RCC 7860 (cell line): ENCODE measurements around the gene PAK1.
"Not testable (repeated sequence)": the region's sequence is repeated elsewhere in the genome, so short reads cannot be mapped to it uniquely, and the experiment has no call there.

Experiments used
- DNase-seq: peaks from one replicate; pipeline ENCODE4 v3.0.0-alpha.2; 2015; ENCODE audit warnings: low spot score
- FAIRE-seq: peaks from 2 replicates; lab custom pipeline; 2012; peaks lifted over from hg19 to GRCh38; lab: Jason Lieb, UNC

PAK1 gene

DNA sequence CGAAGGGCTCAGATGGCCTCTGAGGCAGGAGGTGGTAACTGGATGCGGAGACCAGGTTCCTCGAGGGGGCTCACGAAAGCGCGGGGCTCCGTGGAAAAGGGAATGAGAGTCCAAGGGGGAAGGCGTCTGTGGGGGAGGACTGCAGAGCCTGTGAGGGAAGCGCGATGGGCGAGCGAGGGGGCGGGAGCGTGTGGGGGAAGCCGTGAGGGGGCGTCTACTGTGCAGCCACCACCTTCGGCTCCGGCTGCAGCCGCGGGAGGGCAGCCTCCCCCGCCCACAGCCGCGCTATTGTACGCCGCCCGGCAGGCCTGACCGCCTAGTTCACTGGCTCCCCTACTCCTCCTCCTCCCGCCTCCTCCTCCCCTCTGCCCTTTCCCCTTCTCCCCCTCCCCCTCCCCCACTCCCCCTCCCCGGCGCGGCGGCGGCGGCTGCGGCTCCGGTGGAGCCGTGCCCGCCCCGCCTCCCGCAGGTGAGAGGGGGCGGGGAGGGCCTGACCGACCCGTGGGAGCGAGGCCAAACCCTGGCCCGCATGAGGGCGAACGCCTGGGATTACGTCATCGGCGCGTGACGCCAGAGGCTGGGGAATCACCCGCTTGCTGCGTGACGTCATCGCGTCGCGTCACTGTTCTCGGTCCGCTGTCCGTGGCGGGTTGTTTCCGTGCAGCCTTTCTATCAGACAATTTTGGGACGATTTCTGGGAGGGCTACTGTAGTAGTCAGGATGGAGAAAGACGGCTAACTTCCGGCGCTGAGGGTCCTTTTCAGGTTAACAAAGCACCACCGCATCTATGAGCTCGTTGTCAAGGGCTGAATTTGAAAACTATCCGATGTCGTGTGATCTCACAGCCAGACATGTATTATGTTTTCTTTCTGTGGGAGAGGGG lies at the start of gene PAK1:
Gene PAK1 (minus strand): TSS at position 294 of the 883 bp plus-strand sequence. CDS start 81,574 bp downstream, outside the sequence.
- peak; percentile 66 for DNase-seq
- FAIRE-seq: no peak

DNA sequence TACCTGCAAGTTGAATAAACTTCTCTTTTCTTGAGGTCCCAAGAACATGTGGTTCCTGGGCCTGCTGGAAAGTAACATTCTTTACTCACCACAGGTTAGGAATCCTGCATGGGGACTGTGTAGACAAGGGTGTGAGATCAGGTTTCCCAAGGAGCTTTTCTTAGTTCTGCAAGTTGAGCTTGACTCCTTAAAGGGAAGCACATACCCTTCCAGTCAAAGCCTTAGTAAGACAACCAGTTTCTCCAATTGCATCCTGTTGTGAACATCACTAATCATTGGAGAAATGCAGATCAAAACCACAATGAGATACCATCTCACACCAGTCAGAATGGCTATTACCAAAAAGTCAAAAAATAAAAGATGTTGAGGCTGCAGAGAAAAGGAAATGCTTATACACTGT lies 48.3 kb upstream of the PAK1 start:
- DNase-seq: no peak
- no peak for FAIRE-seq

DNA sequence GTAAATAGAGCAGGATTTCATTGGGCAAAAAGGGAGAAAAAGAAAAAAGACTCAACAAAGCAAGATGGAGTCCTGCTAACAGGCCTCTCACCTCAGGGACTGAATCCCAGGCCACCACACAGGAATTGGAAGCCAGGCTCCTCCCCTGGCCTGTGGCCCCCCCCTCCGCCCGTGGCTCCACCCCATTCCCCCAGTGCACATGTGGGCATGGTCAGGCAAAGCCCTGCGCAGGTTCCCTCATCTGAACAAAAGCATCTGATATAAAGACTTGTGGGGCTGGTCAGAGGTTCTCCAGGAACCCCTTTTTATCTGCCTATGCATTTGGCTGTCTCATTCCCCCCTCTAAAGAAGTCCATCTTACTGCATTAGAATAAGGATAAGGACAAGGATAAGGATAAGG lies 46.0 kb upstream of the PAK1 start:
- DNase-seq (no peak), FAIRE-seq (no peak)

DNA sequence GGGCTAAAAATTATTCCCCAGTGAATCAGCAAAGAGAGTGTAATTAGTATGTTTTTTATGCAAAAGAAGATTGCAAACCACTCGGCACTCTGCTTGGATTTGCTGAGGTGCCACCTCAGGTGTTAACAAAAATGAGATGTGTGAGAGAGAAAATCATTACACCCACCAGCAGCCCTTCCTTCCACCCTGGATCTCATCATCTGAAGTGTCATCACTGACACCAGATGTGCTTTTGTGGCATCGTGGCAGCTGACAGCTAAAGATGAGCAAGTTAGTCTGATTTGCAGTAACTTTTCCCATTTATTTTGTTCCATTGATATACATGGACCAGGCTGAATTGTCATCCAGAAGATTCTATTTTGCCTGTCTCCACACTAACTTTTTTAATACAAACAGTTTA lies 44.6 kb upstream of the PAK1 start:
- no peak for DNase-seq
- no peak for FAIRE-seq

DNA sequence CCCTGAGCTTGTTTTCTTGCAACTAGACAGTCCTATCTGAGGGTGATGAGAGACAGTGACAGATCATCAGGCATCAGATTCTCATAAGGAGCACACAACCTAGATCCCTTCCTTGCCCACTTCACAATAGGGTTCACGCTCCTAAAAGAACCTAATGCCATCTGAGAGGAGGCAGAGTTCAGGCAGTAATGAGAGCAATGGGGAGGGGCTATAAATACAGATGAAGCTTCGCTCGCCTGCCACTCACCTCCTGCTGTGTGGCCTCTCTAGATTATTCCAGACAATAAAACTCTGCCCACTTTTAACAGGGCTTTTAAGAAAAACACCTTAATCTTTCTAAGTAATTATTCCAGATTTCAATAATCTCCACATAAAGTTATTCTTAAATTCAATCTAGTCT lies 43.9 kb upstream of the PAK1 start:
- DNase-seq (no peak), FAIRE-seq (no peak)

DNA sequence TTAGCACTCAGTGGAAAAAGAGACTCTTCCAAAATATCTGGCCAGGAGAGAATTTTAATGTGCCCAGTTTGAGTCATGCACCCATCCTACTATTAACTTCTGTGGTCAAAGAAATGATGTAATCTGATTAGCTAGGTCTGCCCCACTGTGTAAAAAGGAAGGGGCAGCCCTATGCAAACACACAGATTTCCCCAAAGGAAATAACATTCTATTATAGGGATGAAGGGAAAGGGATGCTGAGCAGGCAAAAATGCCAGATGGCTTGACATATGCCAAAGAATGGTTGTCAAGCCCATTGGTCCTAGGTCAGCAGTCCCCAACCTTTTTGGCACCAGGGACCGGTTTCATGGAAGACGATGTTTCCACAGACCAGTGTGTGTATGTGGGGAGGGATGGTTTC lies 43.3 kb upstream of the PAK1 start:
- DNase-seq: no peak
- no peak for FAIRE-seq

DNA sequence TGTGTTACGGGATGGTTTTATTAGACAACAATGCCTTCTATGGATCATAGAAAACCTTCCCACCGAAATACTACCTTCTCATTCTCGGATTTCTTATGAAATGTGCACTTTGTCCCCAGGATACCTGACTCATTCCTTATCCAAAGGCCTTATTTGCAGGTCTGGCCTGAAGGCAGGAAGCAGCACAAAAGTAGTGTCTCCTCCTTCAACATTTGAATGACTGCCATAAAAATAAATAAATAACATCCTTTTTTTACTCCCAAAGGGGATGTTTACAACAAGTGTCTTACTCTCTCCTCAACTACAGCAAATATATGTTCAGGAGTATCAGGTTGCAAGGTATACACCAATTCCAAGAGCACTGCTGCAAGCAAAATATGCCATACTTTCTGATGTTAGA lies 41.6 kb upstream of the PAK1 start:
- no peak for DNase-seq
- no peak for FAIRE-seq

DNA sequence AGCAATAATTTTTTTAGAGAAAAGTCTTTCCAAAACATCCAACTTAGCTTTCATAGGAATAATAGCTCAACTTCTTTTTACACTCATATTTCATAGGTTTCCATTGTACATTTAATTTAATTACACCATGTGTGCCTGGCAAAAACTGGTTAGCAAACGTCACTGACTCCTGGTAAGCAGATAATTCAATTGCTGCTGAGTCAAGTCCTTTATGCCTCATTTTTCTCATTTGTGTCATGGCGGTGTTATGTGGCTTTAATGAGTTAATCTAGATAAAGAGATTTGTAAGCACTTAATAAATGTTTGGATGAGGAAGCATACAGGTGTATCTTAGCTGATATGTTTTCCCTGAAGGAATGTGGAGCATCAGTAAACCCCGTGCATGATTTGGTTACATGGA lies 41.2 kb upstream of the PAK1 start:
- FAIRE-seq (no peak), DNase-seq (no peak)

DNA sequence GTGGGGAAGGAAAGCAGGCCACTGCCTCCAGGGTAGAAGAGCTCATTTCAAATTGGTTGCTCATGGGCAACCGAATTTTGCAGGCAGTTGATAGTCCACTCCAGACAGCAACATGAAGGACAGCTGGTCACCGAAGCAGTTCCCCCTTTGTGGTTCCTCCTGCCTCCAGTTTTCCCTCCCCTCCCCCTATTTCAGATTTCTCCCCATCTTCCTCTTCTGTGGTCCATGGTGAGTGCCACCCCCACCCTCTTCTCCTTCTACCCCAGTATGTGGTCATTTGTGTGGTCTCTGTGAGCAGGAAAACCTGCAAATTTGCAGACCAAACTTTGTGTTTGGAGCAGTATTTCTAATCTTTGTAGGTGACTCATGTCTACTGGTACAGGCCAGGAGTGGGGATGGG lies 38.2 kb upstream of the PAK1 start:
- FAIRE-seq (no peak), DNase-seq (no peak)

DNA sequence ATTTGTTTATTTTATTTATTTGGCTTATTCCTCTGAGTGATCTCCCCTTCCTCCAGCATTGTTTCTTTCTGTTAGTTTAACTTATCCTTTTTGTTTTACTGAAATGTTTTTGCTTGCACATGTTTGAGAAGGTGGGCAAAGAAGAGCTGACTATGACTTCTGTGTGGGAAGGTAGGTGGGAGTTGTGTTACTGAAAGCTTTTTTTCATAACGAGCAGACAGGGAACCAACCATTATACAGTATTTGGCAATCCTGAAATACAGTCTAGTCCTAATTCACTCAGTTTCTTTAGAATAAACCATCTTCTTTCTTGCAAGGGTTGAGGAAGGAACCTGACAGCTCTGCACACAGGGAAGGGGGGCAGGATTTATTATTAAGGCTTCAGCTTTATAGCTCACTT lies 37.0 kb upstream of the PAK1 start:
- DNase-seq (no peak), FAIRE-seq (no peak)

DNA sequence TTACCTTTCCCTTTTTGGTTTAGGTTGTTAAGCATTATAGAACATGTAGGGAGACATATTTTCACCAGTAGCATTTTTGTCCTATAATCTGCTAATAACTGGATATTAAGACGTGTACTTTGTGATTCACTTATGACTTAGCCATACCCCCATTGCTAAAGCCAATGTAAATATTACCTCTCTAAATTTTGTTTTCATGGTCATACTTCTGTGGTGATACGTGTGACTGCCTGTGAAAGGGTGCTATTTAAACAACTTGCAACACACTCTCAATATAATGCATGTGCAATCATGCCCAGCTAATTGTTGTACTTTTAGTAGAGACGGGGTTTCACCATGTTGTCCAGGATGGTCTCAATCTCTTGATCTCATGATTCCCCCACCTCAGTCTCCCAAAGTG lies 36.2 kb upstream of the PAK1 start:
- FAIRE-seq (no peak), DNase-seq (no peak)

DNA sequence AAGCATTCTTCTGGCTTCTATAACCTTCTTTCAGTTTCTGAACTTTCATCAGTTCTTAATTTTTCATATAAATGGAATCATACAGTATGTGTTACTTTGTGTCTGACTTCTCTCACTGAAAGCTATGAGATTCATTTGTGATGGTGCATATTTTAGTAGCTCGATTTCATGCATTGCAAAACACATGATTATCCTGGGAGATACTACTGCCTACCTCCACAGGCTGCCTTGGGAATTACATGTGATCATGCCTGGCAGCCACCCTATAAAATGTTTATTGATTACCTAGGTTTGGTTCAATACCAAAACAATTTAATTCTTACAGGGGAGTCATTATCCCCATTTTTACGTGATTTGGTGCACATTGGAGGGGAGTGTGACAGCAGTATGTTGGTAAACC lies 34.1 kb upstream of the PAK1 start:
- DNase-seq (no peak), FAIRE-seq (no peak)

DNA sequence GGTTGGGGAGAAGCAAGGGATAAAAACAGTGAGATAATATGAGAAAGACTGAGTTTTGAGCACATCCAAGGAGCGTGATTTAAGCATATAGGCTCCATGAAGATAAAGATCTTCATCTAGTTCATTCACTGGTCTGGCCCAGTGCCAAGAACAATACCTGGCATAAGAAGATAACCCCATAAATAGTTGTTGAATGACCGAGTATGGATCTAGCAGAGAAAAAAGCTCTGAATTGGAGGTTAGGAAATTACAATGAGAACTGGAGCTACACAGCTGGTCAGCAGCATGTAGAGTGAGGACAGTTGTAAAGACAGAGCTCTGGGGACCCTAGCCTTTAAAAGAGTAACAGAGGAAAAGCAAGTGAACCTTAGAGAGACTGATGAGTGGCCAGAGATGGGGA lies 33.0 kb upstream of the PAK1 start:
- FAIRE-seq (no peak), DNase-seq (peak; percentile 32)

DNA sequence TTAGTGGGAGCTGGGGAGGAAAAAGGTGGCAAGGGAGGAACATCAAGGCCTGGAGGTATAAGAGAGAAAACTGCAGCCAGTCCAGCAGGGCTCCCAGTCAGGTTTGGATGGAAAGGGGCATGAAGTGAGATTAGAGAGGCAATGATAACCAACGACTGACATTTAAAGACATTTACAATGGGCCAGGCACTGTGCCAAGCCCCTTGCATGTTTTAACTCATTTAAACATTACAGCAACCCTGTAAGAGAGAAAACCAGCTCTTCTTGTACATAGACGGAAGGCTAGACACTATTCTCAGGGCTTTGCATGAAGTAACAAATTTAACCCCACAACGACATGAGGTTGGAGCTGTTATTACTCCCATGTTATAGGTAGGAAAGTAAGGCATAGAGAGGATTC lies 32.1 kb upstream of the PAK1 start:
- DNase-seq (no peak), FAIRE-seq (no peak)

DNA sequence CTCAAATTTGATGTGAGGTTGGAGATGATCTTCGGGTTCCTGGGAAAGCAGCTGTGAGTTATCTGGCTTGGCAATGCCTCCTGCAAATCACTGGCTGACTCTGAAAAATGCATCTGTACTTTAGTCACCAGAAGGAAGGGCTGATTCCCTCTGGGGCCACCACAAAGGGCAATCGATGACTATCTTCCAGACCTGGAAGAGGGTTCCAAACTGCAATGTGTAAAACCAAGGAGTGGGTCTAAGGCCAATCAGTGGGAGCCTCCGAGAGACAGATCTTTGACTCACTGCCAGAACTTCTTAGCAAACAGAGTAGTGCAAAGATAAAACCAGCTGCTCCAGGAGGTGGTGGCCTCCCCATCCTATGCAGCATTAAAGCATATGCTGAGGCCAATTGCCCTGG lies 29.1 kb upstream of the PAK1 start:
- FAIRE-seq (no peak), DNase-seq (no peak)

DNA sequence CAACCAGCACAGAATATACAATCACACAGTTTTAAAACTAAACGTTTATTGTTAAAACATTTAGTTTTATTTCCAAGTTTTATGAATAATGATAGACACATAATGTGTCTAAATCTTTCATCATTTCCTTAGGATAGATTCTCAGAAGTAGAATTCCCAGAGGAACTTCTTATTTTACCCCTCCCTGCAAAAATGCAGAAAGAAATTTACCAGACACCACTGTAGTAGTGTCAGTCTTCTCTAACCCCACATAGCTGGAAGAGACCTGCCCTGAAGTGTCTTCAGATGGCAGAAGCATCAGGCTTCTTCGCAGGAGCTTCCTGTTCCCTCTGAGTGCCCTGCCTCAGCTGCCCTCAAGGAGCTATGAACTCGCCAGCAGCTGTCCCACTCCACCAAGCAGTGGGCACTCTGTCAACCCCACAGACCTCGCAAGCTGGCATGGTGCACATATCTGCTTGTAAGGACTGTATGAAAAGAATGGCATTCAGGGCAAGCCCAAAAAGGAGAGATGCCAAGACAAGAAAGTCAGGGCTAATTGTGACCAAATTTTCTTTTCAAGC lies 28.5 kb upstream of the PAK1 start:
- no peak for FAIRE-seq
- no peak for DNase-seq

DNA sequence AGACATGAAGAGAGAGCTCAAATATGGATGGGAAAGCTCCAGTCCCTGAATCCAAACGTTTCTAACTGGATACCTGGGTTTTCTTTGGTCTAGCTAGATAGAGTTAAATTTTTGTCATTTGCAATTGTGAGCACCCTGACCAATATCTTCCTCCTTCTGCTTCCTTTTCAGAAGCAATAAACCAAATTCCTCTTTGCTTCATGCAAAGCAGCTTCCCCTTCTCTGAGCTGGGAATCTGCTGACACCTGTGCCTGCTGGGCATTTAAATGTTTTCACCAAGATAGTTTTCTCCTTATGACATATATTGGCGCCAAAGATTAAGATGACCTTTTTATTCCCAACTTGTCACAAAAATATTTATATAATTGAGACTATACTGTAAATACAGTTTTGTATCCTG lies 27.9 kb upstream of the PAK1 start:
- DNase-seq: no peak
- no peak for FAIRE-seq

DNA sequence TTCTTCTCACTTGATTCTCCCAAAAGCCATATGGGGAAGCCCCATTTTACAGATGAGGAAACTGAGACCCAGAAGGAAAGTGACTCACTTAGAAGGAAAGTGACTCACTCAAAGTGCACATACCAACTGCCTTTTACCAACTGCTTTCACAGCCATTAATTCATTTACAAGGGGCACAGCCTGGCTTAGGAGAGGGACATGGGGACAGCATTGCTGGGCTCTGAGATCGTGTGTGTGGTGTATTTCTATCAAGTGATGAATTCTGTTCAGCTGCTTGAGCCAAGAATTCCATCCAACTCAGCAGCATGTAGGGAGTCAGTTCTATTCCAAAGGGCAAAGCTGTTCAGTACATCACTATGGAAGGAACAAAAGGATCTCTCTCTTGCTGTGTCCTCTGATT lies 23.5 kb upstream of the PAK1 start:
- DNase-seq: peak; percentile 5
- FAIRE-seq: no peak

DNA sequence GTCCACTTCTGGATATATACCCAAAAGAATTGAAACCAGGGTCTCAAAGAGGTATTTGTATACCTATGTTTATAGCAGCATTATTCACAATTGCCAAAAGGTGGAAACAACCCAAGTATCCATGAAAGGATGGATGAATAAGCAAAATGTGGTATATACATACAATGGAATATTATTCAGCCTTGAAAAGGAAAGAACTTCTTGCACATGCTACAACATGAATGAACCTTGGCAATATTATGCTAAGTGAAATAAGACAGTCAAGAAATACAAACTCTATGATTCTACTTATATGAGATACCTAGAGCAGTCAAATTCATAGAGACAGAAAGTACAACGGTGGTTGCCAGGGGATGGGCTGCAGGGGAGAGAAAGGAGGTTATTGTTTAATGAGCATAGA lies 21.6 kb upstream of the PAK1 start:
- no peak for FAIRE-seq

DNA sequence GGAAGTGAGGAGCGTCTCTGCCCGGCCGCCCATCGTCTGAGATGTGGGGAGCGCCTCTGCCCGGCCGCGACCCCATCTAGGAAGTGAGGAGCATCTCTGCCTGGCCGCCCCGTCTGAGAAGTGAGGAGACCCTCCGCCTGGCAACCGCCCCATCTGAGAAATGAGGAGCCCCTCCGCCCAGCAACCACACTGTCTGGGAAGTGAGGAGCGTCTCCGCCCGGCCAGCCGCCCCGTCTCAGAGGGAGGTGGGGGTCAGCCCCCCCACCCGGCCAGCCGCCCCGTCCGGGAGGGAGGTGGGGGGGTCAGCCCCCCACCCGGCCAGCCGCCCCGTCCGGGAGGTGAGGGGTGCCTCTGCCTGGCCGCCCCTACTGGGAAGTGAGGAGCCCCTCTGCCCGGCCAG lies 16.1 kb upstream of the PAK1 start:
- not testable (repeated sequence) for DNase-seq, FAIRE-seq

More for the DNA sequence above, 21.6 kb upstream of the PAK1 start:
- no peak for DNase-seq

DNA sequence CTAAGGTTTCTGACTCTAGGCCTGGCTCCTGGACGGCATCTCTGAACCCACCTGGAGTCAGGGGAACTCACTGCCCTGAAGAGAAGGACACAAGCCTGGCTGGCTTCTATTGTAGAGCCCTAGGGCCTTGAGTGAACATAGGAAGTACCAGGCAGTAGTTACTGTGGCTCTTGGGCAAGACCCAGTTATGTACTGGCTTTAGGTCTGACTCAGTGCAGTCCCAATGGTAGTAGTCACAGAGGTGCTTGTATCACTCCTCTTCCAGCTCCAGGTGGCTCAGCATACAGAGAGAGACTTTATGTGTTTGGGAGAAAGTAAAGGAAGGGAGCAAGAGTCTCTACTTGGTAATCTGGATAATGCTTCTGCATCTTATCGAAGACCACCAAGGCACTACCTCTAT lies 13.9 kb upstream of the PAK1 start:
- no peak for DNase-seq
- FAIRE-seq: no peak

DNA sequence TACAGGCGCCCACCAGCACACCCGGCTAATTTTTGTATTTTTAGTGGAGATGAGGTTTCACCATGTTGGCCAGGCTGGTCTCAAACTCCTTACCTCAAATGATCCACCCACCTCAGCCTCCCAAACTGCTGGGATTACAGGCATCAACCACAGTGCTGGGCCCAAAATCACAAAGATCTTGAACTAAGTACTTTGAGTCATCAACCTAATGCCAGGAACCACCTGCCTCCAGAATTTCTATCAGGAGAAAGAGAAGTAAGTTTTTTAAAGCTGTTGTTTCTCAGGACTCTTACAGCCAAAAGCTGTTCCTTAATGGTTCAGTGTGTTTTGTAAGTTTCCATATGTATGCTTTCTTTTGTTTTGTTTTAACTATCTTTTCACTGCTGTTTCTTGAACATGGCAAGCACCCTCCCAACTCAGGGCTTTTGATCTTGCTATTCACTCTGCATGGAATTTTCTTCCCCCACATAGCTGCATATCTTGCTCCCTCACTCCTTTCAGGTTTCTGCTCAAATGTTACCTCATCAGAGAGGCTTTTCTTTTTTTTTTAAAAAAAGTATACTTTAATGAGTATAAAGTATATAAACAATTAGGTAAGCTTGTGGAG lies 6.0 kb upstream of the PAK1 start:
- DNase-seq (no peak), FAIRE-seq (no peak)
